Stomach smooth muscle (tissue), 2 donors: ENCODE data around the gene IL4I1.

ENCODE experiments used
- H3K27ac ChIP-seq: one replicate; pipeline ENCODE4 v1.7.0; 2013; ENCODE audit warnings: mild to moderate bottlenecking, low read length, inconsistent platforms
- H3K27me3 ChIP-seq, 2 donors: one replicate each; pipeline ENCODE4 v1.7.0; 2013; ENCODE audit warnings: low read length in 2 of 2; ENCODE audit not compliant: insufficient read depth in 2 of 2, control insufficient read depth in 1 of 2
- H3K36me3 ChIP-seq, 2 donors: one replicate each; pipeline ENCODE4 v1.7.0; 2013; ENCODE audit warnings: low read length in 2 of 2; ENCODE audit not compliant: control insufficient read depth in 2 of 2, insufficient read depth in 2 of 2
- H3K4me1 ChIP-seq: one replicate; pipeline ENCODE4 v1.7.0; 2013; ENCODE audit warnings: low read length; ENCODE audit not compliant: control insufficient read depth, insufficient read depth
- H3K4me3 ChIP-seq, 2 donors: one replicate each; pipeline ENCODE4 v1.7.0; 2013; ENCODE audit warnings: low read length in 2 of 2
- H3K9ac ChIP-seq, 2 donors: one replicate each; pipeline ENCODE4 v1.7.0; 2013; ENCODE audit warnings: low read length in 2 of 2, mild to moderate bottlenecking in 1 of 2
- H3K9me3 ChIP-seq, 2 donors: one replicate each; pipeline ENCODE4 v1.7.0; 2013; ENCODE audit warnings: low read length in 2 of 2; ENCODE audit not compliant: control insufficient read depth in 2 of 2
- donor health status: healthy.
- donor health status: Pancreatic carcinoma.

Gene IL4I1

DNA sequence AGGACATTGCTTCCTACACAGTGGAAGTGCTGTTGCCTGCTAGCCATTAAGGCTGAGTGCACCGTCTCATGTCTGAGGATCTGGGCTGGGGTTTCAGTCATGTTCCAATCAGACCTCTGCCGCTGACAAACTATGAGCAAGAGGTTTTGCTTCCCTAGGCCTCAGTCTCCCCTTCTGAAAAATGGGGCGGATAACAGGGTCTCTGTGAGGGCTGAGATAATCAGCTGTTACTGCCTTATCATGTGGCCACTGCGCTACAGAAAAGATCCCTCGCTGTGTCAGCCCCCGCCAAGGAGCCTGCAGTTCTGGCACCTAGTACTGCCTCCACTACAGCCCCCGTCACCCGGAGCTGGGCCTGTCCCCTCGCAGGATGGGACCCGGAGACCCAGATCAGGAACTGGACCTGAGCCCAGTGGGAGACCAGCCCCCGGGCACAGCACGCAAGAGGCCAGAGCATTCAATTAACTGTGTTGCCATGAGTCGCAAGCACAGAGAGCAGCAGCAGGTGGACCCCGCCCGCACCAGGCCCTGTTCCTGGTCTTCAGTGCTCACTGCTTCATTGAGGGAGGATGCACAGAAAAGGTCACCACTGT, 26.3 kb downstream of the IL4I1 start:
- Histone ChIP-seq H3K4me1 (peaks cover 56% of the 10 kb centered on the region), H3K27me3 (no peaks in the 10 kb centered on the region), H3K9me3 (no peaks in the 10 kb centered on the region), H3K4me3 (peak overlapping the region; percentile 40 to 79), H3K27ac (peak overlapping the region; percentile 87), H3K36me3 (peaks cover 0 to 13% of the 10 kb centered on the region in 2 donors), H3K9ac (peak overlapping the region; percentile 68 to 73)

DNA sequence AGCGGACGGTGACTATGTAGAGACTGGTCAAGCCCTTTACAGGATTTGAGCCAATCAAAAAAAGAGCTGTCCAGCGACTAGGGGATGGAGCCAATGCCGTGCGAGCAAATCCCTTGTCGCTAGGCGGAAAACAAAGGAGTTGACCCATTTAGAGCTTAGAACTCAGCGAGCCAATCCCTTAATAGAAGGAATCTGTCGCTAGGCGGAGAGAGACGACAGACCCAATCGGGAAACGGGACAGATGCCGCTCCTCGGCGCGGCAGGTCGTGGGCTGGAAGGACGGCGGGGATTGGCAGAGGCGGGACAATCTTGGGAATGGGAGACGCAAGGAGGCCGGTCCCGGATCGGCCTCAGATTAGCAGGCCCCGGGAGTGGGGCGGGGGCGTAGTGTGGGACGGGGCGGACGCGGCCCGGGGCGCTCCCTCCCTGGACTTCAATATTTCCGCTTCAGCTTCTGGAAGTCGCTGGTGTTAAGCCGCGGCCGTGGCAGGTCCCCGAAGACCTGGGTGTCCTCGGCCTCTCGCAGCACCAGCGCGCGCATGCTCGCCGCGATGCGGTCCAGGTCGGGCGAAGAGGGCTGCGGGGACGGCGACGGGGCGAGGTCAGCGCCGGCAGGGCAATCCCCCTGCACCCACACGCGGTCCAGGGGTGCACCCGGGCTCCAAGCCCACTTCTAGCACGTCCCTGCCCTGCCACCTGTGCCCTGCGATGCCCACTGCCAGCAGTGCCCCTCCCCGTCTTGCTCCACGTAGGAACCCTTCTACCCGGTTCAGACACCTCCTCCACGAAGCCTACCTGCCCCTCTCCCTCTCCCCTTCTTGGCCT, 27.0 kb downstream of the IL4I1 start:
- Histone ChIP-seq H3K27ac (peak overlapping the region; percentile 87), H3K9ac (peak overlapping the region; percentile 68 to 73), H3K4me3 (peak overlapping the region; percentile 40 to 79), H3K27me3 (no peaks in the 10 kb centered on the region), H3K4me1 (peaks cover 54% of the 10 kb centered on the region), H3K36me3 (peaks cover 0 to 14% of the 10 kb centered on the region in 2 donors), H3K9me3 (no peaks in the 10 kb centered on the region)

DNA sequence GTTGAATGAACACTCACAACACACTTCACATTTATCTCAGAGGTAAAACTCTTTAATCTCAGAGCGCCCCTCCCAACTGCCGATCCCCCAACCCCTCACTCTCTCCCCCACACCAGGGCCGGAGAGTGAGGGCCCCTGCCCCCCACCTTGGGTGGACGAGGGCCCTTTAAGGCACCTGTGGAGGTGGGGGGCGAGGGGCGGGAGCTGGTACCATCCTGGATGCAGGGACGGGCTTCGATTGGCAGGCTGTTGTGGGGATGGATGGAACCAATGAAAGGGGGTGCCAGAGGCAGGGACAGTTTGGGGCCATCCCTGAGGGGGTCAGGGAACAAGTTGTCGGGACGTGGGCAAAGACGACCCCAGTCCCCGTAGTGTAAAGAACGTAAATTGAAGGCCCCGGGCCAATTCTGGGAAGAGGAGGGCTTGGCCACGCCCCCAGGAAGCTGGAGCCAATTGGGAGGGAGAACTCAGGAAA, 27.6 kb downstream of the IL4I1 start:
- Histone ChIP-seq H3K36me3 (peaks cover 0 to 12% of the 10 kb centered on the region in 2 donors), H3K4me1 (peaks cover 49% of the 10 kb centered on the region), H3K9me3 (no peaks in the 10 kb centered on the region), H3K27ac (peak overlapping the region; percentile 87), H3K9ac (peak overlapping the region in 1 of 2 donors; percentile 59), H3K27me3 (no peaks in the 10 kb centered on the region), H3K4me3 (peak overlapping the region; percentile 66 to 74)

DNA sequence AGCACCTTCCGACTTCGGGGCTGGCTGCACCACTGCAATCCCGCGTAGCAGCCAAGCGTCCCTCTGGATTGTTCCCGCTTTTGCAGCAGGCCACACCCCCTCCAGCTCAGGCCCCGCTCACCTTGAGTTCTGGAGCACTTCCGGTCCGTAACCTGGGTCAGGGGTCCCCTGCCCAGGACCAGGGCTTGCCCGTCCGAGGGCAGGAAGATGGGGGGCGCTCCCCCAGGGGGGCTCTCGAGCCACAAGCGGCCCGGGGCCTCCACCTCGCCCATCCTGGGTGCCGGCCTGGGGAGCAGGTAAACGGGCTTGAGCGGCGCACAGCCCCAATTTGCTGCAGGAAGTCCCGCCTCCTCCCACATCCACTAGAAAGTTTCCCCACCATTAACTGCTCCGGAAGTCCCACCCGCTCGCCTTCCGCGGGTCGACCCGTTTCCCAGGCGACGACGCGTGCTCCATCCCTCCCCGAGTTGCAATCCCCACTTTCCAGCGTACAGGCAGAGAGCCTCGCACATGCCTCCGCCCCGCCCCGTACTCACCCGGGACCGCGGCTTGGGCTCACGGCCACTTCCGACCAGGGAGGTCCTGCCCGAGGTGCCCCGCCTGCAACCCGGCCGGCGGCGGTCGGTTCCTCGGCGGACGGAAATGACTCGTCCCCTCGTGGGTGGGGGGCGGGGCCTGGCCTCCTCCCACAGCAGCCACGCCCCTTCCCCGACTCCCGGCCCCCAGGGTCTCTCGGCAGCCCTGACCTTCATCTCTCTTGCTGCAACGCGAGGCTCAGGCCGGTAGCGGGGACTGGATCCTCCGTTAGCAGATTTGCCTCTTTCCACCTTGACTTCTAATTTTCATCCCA, 29.5 kb downstream of the IL4I1 start, which contains the start of gene PNKP:
Gene PNKP, minus strand, starts transcription at position 644 of the 850 bp plus-strand sequence. Its CDS starts 372 bp downstream, at position 272.
- Histone ChIP-seq H3K36me3 (peaks cover 7 to 19% of the 10 kb centered on the region in 2 donors), H3K9me3 (no peaks in the 10 kb centered on the region), H3K4me1 (peaks cover 49% of the 10 kb centered on the region), H3K9ac (peak within 1 kb of the TSS; percentile 62 to 86), H3K4me3 (peak within 1 kb of the TSS; percentile 89 to 92), H3K27ac (peak within 1 kb of the TSS; percentile 84), H3K27me3 (no peaks in the 10 kb centered on the region)

DNA sequence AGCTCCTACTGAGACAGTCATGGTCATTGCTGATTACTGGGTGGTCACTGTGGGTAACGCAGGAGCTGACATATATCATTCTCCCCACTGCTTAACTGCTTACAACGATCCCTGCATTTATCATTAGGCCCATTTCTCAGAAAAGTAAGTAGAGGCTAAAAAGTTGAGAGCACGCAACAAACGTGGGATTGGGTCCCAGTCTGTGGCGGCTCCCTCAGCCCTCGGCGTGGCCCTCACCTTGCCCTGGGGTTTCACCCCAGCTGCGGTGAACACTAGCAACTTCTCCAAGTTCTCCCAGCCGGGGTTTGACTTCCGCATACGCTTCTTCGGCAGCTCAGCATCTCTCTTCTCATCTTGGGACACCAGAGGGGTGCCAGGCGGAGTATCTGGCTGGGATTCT, 31.8 kb downstream of the IL4I1 start:
- no peak overlapping the region for H3K4me3 ChIP-seq
- H3K9ac ChIP-seq, result no peak overlapping the region
- no peaks in the 10 kb centered on the region for H3K27me3 ChIP-seq
- no peak overlapping the region for H3K27ac ChIP-seq
- H3K9me3 ChIP-seq, result no peaks in the 10 kb centered on the region
- peaks cover 38% of the 10 kb centered on the region for H3K4me1 ChIP-seq
- H3K36me3 ChIP-seq, result peaks cover 7 to 19% of the 10 kb centered on the region in 2 donors

DNA sequence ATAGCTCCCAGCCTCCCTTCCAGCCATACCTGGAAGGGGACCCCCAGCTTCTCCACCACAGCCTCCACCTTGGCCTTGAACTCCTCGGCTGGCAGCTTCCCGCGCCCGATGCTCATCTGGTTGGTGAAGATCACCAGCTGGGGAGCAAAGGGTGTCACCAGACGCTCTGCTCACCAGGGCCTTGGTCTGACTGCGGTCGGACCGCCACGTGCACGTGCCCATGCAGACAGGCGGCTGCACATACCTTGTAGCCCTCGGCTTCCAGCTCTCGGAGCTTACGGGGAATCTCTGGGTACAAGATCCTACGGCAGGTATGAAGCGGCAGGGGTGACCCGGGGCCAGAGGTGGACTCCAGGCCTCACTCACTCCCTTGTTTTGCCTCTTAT, 32.8 kb downstream of the IL4I1 start:
- Histone ChIP-seq H3K36me3 (peaks cover 7 to 20% of the 10 kb centered on the region in 2 donors), H3K27ac (no peak overlapping the region), H3K4me3 (no peak overlapping the region), H3K9ac (no peak overlapping the region), H3K9me3 (no peaks in the 10 kb centered on the region), H3K4me1 (peaks cover 33% of the 10 kb centered on the region), H3K27me3 (no peaks in the 10 kb centered on the region)

DNA sequence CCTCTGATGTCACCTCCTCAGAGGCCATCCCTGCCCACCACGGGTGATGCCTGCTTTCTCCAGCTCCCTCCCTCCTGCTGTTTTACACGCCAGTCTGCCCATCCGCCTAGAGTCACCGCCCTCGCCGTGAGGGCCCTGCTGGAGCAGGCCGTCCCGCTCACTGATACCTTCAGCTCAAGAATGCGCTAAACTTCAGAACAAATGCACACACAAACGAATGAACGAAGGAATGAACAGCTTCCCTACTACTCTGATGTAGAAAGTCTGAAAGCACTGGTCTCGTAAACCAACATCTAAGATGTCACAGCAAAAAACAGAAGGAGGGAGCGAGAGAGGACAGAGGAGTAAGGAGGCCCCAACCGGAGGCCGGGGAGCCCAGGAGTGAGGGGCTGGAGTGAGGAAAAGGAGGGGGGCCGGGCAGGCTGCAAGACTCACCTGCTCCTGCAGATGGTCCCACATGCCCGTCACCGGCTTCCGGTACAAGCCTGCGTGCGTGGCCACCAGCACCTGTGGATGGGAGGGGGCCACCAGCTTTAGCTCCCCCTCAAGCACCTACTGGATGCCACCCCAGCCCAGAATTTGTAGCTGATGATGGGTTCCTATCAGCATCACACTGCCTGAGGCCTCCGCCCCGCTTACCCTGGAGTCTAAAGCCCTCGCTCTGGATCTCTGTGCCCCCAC, 33.3 kb downstream of the IL4I1 start:
- no peak overlapping the region for H3K9ac ChIP-seq
- H3K36me3 ChIP-seq, result peaks cover 12 to 24% of the 10 kb centered on the region in 2 donors
- H3K9me3 ChIP-seq, result no peaks in the 10 kb centered on the region
- no peak overlapping the region for H3K27ac ChIP-seq
- no peaks in the 10 kb centered on the region for H3K27me3 ChIP-seq
- peaks cover 29% of the 10 kb centered on the region for H3K4me1 ChIP-seq
- H3K4me3 ChIP-seq, result no peak overlapping the region

DNA sequence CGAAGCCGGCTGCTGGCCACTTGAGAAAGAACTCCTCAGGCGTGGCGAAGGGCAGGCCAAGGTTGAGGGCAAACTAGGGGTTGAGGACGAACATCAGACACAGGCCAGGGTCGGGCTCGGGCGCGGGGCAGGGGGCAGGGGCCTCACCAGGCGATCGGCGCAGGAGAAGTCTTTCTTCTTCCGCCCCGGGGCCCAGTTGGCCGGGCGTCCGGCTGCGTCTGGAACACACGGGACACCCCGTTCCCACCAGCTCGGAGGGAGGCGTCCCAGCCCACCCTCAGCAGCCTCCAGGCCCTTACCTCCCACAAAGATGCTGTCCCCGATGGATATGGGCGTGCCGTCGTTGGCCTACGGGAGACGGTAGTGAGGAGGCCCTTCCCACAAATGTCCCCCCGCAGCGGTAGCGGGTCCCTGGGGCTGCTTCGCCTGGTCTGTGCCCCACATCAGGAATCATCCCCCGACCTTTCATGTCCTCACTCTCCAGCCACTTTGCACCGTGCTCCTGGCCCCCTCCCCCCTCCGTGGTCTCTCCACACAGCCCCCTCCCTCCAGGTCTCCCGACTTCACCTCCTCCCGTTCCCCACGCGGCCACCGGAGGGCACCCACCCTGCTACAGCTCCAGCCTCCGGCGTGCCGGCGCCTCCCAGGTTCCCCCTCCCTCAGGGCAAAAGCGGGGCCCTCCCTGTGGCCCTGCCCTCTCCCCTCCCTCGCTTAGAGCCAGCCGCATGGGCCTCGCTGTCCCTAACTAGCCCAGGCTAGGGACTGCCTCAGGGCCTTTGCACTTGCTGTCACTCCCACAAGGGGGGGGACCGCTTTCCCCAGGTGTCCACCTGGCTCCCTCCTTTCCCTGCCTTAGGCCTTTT, 34.1 kb downstream of the IL4I1 start:
- no peak overlapping the region for H3K9ac ChIP-seq
- no peak overlapping the region for H3K27ac ChIP-seq
- no peaks in the 10 kb centered on the region for H3K27me3 ChIP-seq
- no peaks in the 10 kb centered on the region for H3K9me3 ChIP-seq
- H3K4me3 ChIP-seq, result no peak overlapping the region
- H3K4me1 ChIP-seq, result peaks cover 22% of the 10 kb centered on the region
- peaks cover 13 to 28% of the 10 kb centered on the region in 2 donors for H3K36me3 ChIP-seq

DNA sequence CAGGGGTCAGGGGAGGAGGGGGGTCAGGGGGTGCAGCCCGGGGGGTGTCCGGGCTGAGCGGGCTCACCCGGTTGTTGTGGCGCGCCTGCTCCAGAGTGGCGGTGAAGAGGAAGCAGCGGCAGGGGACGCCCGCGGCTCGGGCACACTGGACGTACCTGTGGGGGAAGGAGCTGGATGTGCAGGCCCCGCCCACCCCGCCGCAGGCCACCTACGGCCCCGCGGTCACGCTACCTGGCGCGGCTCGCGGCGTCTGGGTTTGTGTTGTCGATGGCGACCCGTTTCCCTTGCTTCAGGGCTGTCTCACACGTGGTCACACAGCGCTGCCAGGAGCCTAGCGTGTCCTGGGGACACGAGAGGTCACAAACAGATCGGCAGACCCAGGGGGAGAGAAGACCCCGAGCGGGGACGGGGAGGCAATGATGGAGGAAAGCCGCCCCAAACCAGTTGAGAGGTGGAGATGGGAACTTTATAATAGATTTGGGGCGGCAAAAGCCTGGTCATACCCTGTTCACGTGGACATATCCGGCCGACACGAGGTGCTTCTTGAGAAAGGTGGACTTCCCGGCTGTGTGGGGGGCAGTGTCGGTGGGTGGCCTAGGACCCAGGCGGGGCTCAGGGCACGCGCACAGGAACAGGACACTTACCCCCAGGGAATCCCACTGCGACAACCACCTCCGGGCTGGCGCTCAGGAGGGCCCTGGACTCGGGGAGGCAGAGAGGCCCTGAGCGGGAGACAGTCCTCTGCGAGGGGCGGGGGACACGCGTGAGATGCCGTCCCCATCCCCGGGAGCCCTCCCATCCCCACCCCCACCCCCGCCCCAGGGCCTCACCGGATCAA, 34.9 kb downstream of the IL4I1 start:
- H3K36me3 ChIP-seq, result peaks cover 22 to 31% of the 10 kb centered on the region in 2 donors
- H3K9ac ChIP-seq, result no peak overlapping the region
- H3K27ac ChIP-seq, result no peak overlapping the region
- H3K9me3 ChIP-seq, result no peaks in the 10 kb centered on the region
- peaks cover 17% of the 10 kb centered on the region for H3K4me1 ChIP-seq
- no peaks in the 10 kb centered on the region for H3K27me3 ChIP-seq
- H3K4me3 ChIP-seq, result no peak overlapping the region
